BE2C (cell line): ENCODE measurements around the gene SCAI.

ENCODE experiments used
- DNase-seq: peaks from one replicate; pipeline ENCODE4 v3.0.0-alpha.2; 2020
- H3K27me3 ChIP-seq: fragments of 250-450 bp; sonication (Bioruptor Pico); 2 replicates; pipeline ENCODE4 v1.5.1; 2020; ENCODE audit warnings: mild to moderate bottlenecking
- H3K36me3 ChIP-seq: fragments of 250-450 bp; sonication (Bioruptor Pico); 2 replicates; pipeline ENCODE4 v1.5.1; 2020; ENCODE audit warnings: mild to moderate bottlenecking
- H3K4me1 ChIP-seq: fragments of 250-450 bp; sonication (Bioruptor Pico); 2 replicates; pipeline ENCODE4 v1.5.1; 2020
- H3K4me3 ChIP-seq: 2 replicates; pipeline ENCODE4 v1.5.1; 2011; ENCODE audit warnings: low read depth, low read length
- H3K9me3 ChIP-seq: fragments of 250-450 bp; sonication (Bioruptor Pico); 2 replicates; pipeline ENCODE4 v1.5.1; 2020
- TF ChIP-seq, protein P1 (sequence below): IDR thresholded peaks from 2 replicates; pipeline ENCODE4 v1.5.1; 2012; ENCODE audit warnings: mild to moderate bottlenecking, low read depth, low read length

The SCAI gene

DNA sequence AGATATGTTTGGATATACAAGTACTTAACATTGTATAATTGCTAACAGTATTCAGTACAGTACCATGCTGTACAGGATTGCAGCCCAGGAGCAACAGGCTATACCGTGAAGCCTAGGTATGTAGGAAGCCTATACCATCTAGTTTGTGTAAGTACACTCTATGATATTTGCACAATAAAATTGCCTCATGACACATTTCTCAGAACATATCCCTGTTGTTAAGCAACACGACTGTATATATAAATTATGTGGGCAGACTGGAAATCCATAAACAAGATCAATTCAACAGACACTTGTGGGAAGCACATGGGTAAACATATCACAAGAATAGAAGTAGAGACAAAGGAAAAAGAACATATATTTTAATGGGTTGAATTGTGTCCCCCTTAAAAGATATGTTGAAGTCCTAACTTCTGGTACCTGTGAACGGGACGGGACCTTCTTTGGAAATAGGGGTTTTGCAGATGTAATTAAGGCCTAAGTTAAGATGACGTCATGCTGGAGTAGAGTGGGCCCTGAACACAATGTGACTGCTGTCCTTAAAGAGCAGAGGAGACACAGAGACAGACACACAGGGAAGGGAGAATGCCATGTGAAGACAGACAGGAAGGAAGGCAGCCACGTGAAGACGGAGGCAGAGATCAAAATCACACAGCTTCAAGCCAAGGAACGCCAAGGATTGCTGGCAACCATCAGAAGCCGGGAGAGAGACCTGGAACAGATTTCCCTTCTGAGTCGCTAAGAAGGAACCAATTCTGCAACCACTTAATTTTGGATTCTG is 76.3 kb downstream of the SCAI start:
- TF ChIP-seq, protein P1, sequence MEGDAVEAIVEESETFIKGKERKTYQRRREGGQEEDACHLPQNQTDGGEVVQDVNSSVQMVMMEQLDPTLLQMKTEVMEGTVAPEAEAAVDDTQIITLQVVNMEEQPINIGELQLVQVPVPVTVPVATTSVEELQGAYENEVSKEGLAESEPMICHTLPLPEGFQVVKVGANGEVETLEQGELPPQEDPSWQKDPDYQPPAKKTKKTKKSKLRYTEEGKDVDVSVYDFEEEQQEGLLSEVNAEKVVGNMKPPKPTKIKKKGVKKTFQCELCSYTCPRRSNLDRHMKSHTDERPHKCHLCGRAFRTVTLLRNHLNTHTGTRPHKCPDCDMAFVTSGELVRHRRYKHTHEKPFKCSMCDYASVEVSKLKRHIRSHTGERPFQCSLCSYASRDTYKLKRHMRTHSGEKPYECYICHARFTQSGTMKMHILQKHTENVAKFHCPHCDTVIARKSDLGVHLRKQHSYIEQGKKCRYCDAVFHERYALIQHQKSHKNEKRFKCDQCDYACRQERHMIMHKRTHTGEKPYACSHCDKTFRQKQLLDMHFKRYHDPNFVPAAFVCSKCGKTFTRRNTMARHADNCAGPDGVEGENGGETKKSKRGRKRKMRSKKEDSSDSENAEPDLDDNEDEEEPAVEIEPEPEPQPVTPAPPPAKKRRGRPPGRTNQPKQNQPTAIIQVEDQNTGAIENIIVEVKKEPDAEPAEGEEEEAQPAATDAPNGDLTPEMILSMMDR: no peak
- DNase-seq: no peak
- no peaks in the 10 kb centered on the region for H3K9me3 ChIP-seq
- H3K4me1 ChIP-seq: no peaks in the 10 kb centered on the region
- H3K36me3 ChIP-seq: no peaks in the 10 kb centered on the region
- no peak overlapping the region for H3K4me3 ChIP-seq
- no peaks in the 10 kb centered on the region for H3K27me3 ChIP-seq

DNA sequence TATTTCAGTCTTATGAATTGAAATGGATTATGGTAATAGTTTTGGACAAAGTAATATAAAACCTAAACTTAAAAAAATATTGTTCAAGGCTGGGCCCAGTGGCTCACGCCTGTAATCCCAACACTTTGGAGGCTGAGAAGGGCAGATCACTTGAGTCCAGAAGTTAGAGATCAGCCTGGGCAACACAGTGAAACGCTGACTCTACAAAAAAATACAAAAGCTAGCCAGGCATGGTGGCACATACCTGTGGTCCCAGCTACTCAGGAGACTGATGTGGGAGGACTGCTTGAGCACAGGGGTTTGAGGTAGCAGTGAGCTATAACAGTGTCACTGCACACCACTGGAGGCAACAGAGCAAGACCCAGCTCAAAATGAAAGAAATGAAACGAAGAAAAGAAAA is 81.9 kb downstream of the SCAI start:
- Histone ChIP-seq H3K9me3 (no peaks in the 10 kb centered on the region), H3K36me3 (no peaks in the 10 kb centered on the region), H3K27me3 (no peaks in the 10 kb centered on the region), H3K4me1 (no peaks in the 10 kb centered on the region), H3K4me3 (no peak overlapping the region)
- TF ChIP-seq, protein P1: no peak
- DNase-seq: no peak

DNA sequence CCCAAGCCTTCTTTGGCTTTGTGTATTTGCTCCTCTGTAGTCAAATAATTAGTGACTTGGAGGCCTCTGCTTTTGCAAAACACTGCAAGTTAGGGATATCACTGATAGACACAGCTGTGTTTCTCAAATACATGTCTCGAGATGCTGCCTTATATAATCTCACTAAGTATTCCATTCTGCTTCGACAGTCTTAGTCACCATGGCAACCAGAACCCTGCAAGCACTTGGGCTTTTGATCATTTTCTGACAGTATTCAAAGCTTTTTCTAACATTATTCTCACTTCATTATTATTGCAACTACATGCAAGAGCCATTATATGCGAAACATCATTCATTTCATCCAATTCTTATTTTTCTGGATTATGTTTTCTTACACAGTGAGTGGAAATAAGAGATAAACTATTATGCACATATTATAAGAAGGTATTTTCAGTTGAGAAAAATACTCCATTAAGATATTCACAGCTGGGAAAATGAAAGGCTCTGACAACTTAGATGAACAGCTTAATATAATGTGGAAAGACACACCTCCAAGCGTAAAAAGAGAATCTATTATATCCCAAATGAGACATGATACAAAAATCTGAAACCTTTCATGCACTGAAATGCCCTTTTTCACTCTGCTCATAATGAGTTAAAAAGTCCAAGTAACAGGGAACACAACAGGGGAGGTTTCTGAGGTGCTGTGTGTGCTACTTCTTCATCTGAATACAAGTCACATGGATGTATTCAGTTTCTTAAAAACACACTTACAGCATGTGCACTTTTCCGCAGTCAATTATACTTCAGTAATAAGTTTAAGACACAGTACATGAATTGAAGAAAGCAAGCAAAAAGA is 93.9 kb downstream of the SCAI start:
- Histone ChIP-seq H3K4me3 (no peak overlapping the region), H3K9me3 (no peaks in the 10 kb centered on the region), H3K4me1 (no peaks in the 10 kb centered on the region), H3K27me3 (no peaks in the 10 kb centered on the region), H3K36me3 (no peaks in the 10 kb centered on the region; the same call in 1 of the 2 replicates)
- no peak for DNase-seq
- TF ChIP-seq, protein P1: no peak

DNA sequence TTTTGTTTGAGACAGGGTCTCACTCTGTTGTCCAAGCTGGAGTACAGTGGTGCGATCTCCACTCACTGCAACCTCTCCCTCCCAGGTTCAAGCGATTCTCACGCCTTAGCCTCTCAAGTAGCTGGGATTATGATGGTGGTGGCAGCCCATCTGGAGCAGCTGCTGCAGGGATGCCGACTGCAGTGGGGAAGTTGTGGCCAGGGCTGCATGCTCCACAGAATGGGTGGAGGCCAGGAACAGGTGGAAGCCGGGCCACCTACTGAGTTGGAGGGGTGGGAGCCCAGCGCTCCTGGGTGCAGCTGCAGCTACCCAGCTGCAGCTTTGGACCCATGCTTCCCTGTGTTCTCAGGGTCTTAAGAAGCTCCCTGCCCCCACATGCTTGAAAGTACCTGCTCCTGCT is 99.7 kb downstream of the SCAI start:
- Histone ChIP-seq H3K27me3 (no peaks in the 10 kb centered on the region), H3K9me3 (no peaks in the 10 kb centered on the region), H3K4me3 (no peak overlapping the region), H3K4me1 (no peaks in the 10 kb centered on the region), H3K36me3 (no peaks in the 10 kb centered on the region)
- TF ChIP-seq, protein P1: no peak
- no peak for DNase-seq

DNA sequence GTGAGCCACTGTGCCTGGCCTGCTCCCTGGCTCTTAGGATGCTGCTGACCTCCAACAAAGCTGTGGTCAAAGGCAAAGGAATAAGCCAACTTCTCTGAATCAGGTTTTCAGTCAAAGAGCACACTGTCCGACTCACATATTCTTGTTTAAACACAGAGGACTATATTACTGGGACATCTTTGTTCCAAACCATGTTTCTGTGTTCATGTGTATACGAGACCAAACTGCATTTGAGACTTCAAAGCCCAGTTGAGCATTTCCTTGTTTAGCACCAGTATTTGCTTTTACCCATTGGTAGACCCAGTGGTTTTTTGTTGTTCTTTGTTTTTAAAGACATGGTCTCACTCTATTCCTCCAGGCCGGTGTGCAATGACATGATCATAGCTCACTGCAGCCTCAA is 100.2 kb downstream of the SCAI start:
- DNase-seq: no peak
- Histone ChIP-seq H3K4me3 (no peak overlapping the region), H3K36me3 (no peaks in the 10 kb centered on the region), H3K27me3 (no peaks in the 10 kb centered on the region), H3K4me1 (no peaks in the 10 kb centered on the region), H3K9me3 (no peaks in the 10 kb centered on the region)
- TF ChIP-seq, protein P1: no peak

DNA sequence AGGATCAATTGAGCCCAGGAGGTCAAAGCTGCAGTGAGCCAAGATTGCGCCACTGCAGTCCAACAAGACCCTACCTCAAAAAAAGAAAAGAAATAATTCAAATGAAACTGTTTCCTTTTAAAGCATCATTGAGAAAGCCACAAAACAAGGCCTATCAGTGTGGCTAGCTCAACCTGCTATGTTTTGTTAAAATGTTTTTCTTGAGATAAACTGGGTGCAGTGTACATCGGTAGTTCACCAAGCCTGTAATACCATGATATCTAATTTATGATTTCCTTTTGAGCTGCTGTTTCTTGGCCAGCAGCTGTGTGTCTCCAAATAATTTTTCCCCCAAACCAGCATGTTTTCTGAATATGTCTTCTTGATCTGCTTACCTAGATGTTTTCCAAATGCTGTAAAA is 105.2 kb downstream of the SCAI start:
- TF ChIP-seq, protein P1: no peak
- Histone ChIP-seq H3K27me3 (no peaks in the 10 kb centered on the region), H3K4me3 (no peak overlapping the region), H3K9me3 (no peaks in the 10 kb centered on the region), H3K36me3 (no peaks in the 10 kb centered on the region), H3K4me1 (no peaks in the 10 kb centered on the region)
- no peak for DNase-seq
